Measurements from ENCODE around the gene DNPH1.

Gene DNPH1

GRCh38 chr6:43240950-43241349, 11.7 kb upstream of the DNPH1 start:
- no peaks in the 10 kb centered on the region for H3K79me2 ChIP-seq
- H3K4me3 ChIP-seq (ENCODE audit: low read depth, low read length): no peak overlapping the region
- H3K9me3 ChIP-seq (ENCODE audit: control insufficient read depth, low read length): no peaks in the 10 kb centered on the region
- TF ChIP-seq CTCF (IDR thresholded peaks at IDR 0.05): no peak
- no peak overlapping the region for H2AFZ ChIP-seq
- no peaks in the 10 kb centered on the region for H3K27me3 ChIP-seq (ENCODE audit: control insufficient read depth, insufficient read depth, low read length)
- H3K27ac ChIP-seq: no peak overlapping the region
- H3K9ac ChIP-seq: no peak overlapping the region
- H3K4me1 ChIP-seq: no peaks in the 10 kb centered on the region
- H3K36me3 ChIP-seq (ENCODE audit: control insufficient read depth, insufficient read depth, low read length): no peaks in the 10 kb centered on the region
- H3K4me2 ChIP-seq (ENCODE audit: low read length): no peak overlapping the region

DNA sequence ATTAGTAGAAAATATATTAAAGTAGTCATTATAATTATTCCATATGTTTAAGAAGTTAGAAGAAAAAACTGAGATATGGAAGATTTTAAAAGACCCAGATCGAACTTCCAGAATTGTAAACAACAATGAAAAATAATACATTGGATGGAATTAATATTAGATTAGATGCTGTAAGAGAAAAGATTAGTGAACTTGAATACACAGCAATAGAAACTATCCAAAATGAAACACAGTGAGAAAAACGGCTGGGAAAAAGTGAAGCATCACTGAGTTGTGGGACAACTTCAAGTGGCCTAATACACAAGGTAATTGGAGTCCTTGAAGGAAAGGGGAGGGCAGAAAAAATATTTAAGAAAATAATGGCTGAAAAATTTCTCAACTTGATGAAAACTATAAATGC, 9.8 kb upstream of the DNPH1 start:
- Histone ChIP-seq H3K27ac (no peak overlapping the region), H3K36me3 (ENCODE audit: control insufficient read depth, insufficient read depth, low read length) (no peaks in the 10 kb centered on the region), H3K9me3 (ENCODE audit: control insufficient read depth, low read length) (no peaks in the 10 kb centered on the region), H3K4me2 (ENCODE audit: low read length) (no peak overlapping the region), H3K79me2 (no peaks in the 10 kb centered on the region), H3K4me1 (no peaks in the 10 kb centered on the region), H3K9ac (no peak overlapping the region), H3K27me3 (ENCODE audit: control insufficient read depth, insufficient read depth, low read length) (no peaks in the 10 kb centered on the region), H3K4me3 (ENCODE audit: low read depth, low read length) (no peak overlapping the region), H2AFZ (no peak overlapping the region)
- no peak for TF ChIP-seq CTCF (IDR thresholded peaks at IDR 0.05)

GRCh38 chr6:43235841-43236240, 6.6 kb upstream of the DNPH1 start:
- Histone ChIP-seq H3K9me3 (ENCODE audit: control insufficient read depth, low read length) (no peaks in the 10 kb centered on the region), H3K27me3 (ENCODE audit: control insufficient read depth, insufficient read depth, low read length) (no peaks in the 10 kb centered on the region)

DNA sequence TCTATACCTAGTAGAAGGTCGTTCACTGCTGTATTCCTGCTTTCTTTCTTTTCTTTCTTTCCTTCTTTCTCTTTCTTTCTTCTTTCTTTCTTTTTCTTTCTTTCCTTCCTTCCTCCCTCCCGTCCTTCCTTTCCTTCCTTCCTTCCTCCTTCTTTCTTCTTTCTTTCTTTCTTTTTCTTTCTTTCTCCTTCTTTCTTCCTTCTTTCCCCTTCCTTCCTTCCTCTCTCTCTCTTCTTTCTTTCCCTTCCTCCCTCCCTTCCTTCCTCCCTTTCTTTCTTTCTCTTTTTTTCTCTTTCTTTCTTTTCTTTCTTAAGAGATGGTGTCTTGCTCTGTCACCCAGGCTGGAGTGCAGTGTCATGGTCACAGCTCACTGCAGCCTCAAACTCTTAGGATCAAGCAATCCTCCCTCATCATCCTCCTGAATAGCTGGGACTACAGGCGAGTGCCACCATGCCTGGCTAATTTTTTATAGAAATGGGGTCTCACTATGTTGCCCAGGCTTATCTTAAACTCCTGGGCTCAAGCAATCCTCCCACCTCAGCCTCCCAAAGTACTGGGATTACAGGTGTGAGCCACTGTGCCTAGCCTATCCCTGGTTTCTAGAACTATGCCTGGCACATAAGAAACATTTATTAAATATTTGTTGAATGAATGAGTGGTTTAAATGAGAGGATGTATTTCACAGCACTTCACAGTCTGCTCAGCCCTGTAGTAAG, 2.6 kb upstream of the DNPH1 start:
- no peaks in the 10 kb centered on the region for H3K4me1 ChIP-seq

More at GRCh38 chr6:43235841-43236240, 6.6 kb upstream of the DNPH1 start:
- no peak overlapping the region for H3K4me3 ChIP-seq (ENCODE audit: low read depth, low read length)
- no peak overlapping the region for H2AFZ ChIP-seq
- H3K4me2 ChIP-seq (ENCODE audit: low read length): no peak overlapping the region
- no peak overlapping the region for H3K27ac ChIP-seq
- no peak for TF ChIP-seq CTCF (IDR thresholded peaks at IDR 0.05)
- H3K4me1 ChIP-seq: no peaks in the 10 kb centered on the region
- no peaks in the 10 kb centered on the region for H3K79me2 ChIP-seq
- H3K9ac ChIP-seq: no peak overlapping the region
- no peaks in the 10 kb centered on the region for H3K36me3 ChIP-seq (ENCODE audit: control insufficient read depth, insufficient read depth, low read length)

More for the DNA sequence above, 2.6 kb upstream of the DNPH1 start:
- Histone ChIP-seq H3K36me3 (ENCODE audit: control insufficient read depth, insufficient read depth, low read length) (no peaks in the 10 kb centered on the region), H3K79me2 (no peaks in the 10 kb centered on the region), H3K27me3 (ENCODE audit: control insufficient read depth, insufficient read depth, low read length) (no peaks in the 10 kb centered on the region), H3K4me2 (ENCODE audit: low read length) (no peak overlapping the region), H3K27ac (no peak overlapping the region), H3K9me3 (ENCODE audit: control insufficient read depth, low read length) (no peaks in the 10 kb centered on the region), H3K9ac (no peak overlapping the region), H3K4me3 (ENCODE audit: low read depth, low read length) (no peak overlapping the region), H2AFZ (no peak overlapping the region)
- TF ChIP-seq CTCF (IDR thresholded peaks at IDR 0.05): no peak

All from parathyroid adenoma (tissue), 2 donors.